HFFc6 (cell line): ENCODE results near the gene ZBTB5. TPM values are rescaled to one million over a fixed set of nuclear protein-coding genes. Genes with fewer than 3 reads are reported as not detected.

ENCODE experiments used
- DNase-seq: peaks from one replicate; pipeline ENCODE4 v3.0.0-alpha.2; 2018
- H3K27ac Mint-ChIP-seq: 2 replicates; pipeline ENCODE4 v1.8.0; 2020; ENCODE audit warnings: mild to moderate bottlenecking, mixed read lengths
- H3K27me3 Mint-ChIP-seq: 2 replicates; pipeline ENCODE4 v1.8.0; 2021; ENCODE audit warnings: mild to moderate bottlenecking, moderate library complexity, mixed read lengths; ENCODE audit not compliant: insufficient read depth
- H3K36me3 Mint-ChIP-seq: 2 replicates; pipeline ENCODE4 v1.8.0; 2021; ENCODE audit warnings: low read depth, mixed read lengths
- H3K4me1 Mint-ChIP-seq: 2 replicates; pipeline ENCODE4 v1.8.0; 2020; ENCODE audit warnings: low read depth, mixed read lengths
- H3K4me3 Mint-ChIP-seq: 2 replicates; pipeline ENCODE4 v1.8.0; 2020; ENCODE audit warnings: mild to moderate bottlenecking, moderate library complexity, mixed read lengths
- H3K9me3 Mint-ChIP-seq: 2 replicates; pipeline ENCODE4 v1.8.0; 2020; ENCODE audit warnings: mild to moderate bottlenecking, mixed read lengths
- CTCF ChIP-seq: fragments of 200-600 bp; sonication (generic); IDR thresholded peaks from 2 replicates; pipeline ENCODE4 v1.5.0; 2021; ENCODE audit warnings: antibody characterized with exemption, mild to moderate bottlenecking
- total RNA-seq, 6 experiments: library from RNA; stranded (reverse); fragmentation: NEBNext Ultra II Directional; extraction: Animal tissue kit (Norgen Biotek cat#: 25700); gene quantifications; 2 replicates in 1 of 6; 3 replicates in 5 of 6; pipeline ENCODE4 v1.2.3, GENCODE V29; 2021

ZBTB5 gene
- total RNA-seq, 6 experiments from 2014 or later = 4.6 to 5.9 (median 5.3) TPM

- peaks cover 17% of the 10 kb centered on the region for H3K27me3 Mint-ChIP-seq
- TF ChIP-seq CTCF = no peak
- H3K4me3 Mint-ChIP-seq = no peak overlapping the region
- DNase-seq = no peak
- no peak overlapping the region for H3K27ac Mint-ChIP-seq
- no peaks in the 10 kb centered on the region for H3K9me3 Mint-ChIP-seq
- H3K4me1 Mint-ChIP-seq = no peaks in the 10 kb centered on the region
- H3K36me3 Mint-ChIP-seq = no peaks in the 10 kb centered on the region
These were observed 70.0 kb downstream of the ZBTB5 start for GRCh38 chr9:37395229-37395628.

GRCh38 chr9:37392272-37392671 lies 73.0 kb downstream of the ZBTB5 start:
- no peaks in the 10 kb centered on the region for H3K9me3 Mint-ChIP-seq

GRCh38 chr9:37390759-37391158 lies 74.5 kb downstream of the ZBTB5 start:
- no peak overlapping the region for H3K4me3 Mint-ChIP-seq
- H3K27me3 Mint-ChIP-seq = peaks cover 22% of the 10 kb centered on the region
- no peaks in the 10 kb centered on the region for H3K9me3 Mint-ChIP-seq
- no peaks in the 10 kb centered on the region for H3K4me1 Mint-ChIP-seq
- peak; percentile 48; the same call in 1 of the 2 replicates for TF ChIP-seq CTCF
- no peaks in the 10 kb centered on the region for H3K36me3 Mint-ChIP-seq
- no peak overlapping the region for H3K27ac Mint-ChIP-seq
- no peak for DNase-seq

More at GRCh38 chr9:37392272-37392671, 73.0 kb downstream of the ZBTB5 start:
- H3K4me1 Mint-ChIP-seq = no peaks in the 10 kb centered on the region
- no peaks in the 10 kb centered on the region for H3K36me3 Mint-ChIP-seq
- TF ChIP-seq CTCF = no peak
- H3K4me3 Mint-ChIP-seq = no peak overlapping the region
- no peak overlapping the region for H3K27ac Mint-ChIP-seq
- peaks cover 20% of the 10 kb centered on the region for H3K27me3 Mint-ChIP-seq
- DNase-seq = no peak

Other genes starting within 250 kb of the ZBTB5 start
- 100 to 1,000 TPM; 106 to 116 (median 111) TPM for gene GRHPR, start 42.8 kb downstream of the ZBTB5 start, total RNA-seq
- 10 to 100 TPM; 31.0 to 38.5 (median 33.7) TPM for gene POLR1E, start 20.5 kb upstream of the ZBTB5 start, total RNA-seq
- gene FBXO10, start 110.9 kb upstream of the ZBTB5 start, total RNA-seq = 1 to 10 TPM; 6.0 to 8.9 (median 7.0) TPM
- 100 to 1,000 TPM; 140 to 166 (median 148) TPM for gene TOMM5, start 127.1 kb upstream of the ZBTB5 start, total RNA-seq
- not detected for gene FRMPD1, start 185.5 kb upstream of the ZBTB5 start, total RNA-seq